Keratinocyte (primary cell): ENCODE measurements around the gene ALDH3A2. TPM values are rescaled to one million over a fixed set of nuclear protein-coding genes. Genes with fewer than 3 reads are reported as not detected.

Experiments used
- DNase-seq: peaks from one replicate; pipeline ENCODE4 v3.0.0-alpha.2; 2011; ENCODE audit warnings: low read depth, missing footprints, low spot score
- FAIRE-seq: peaks from 2 replicates; lab custom pipeline; 2011; peaks lifted over from hg19 to GRCh38; lab: Jason Lieb, UNC
- H2AFZ ChIP-seq: 2 replicates; pipeline ENCODE4 v1.6.0; 2012; ENCODE audit warnings: low read length, control low read depth, inconsistent platforms; ENCODE audit not compliant: control insufficient read depth
- H3K27ac ChIP-seq: 2 replicates; pipeline ENCODE4 v1.5.1; 2011; ENCODE audit warnings: low read length; ENCODE audit not compliant: control insufficient read depth, insufficient read depth
- H3K27me3 ChIP-seq: 3 replicates; pipeline ENCODE4 v1.6.0; 2011; ENCODE audit warnings: low read length; ENCODE audit not compliant: control insufficient read depth, insufficient read depth; ENCODE audit errors: extremely low read depth
- H3K36me3 ChIP-seq, 2 experiments: 2 replicates in 1 of 2; 3 replicates in 1 of 2; pipeline ENCODE4 v1.5.1; 2011; ENCODE audit warnings: low read length in 2 of 2, mild to moderate bottlenecking in 1 of 2; ENCODE audit not compliant: control insufficient read depth in 2 of 2, insufficient read depth in 2 of 2; ENCODE audit errors: extremely low read depth in 1 of 2
- H3K4me1 ChIP-seq: 3 replicates; pipeline ENCODE4 v1.5.1; 2011; ENCODE audit warnings: low read length; ENCODE audit not compliant: control insufficient read depth, insufficient read depth; ENCODE audit errors: extremely low read depth
- H3K4me2 ChIP-seq: 3 replicates; pipeline ENCODE4 v1.6.0; 2011; ENCODE audit warnings: low read depth, low read length; ENCODE audit not compliant: control insufficient read depth, insufficient read depth; ENCODE audit errors: extremely low read depth
- H3K4me3 ChIP-seq, 3 experiments: fragments of 200-600 bp in 1 of 3; sonication (generic) in 1 of 3; 2 replicates in 2 of 3; 3 replicates in 1 of 3; pipeline ENCODE4 v1.5.1; 2011 to 2016; ENCODE audit warnings: low read length in 3 of 3, mild to moderate bottlenecking in 3 of 3, control low read depth in 2 of 3, inconsistent platforms in 1 of 3, low read depth in 1 of 3, mixed read lengths in 1 of 3, mixed run types in 1 of 3, moderate library complexity in 1 of 3; ENCODE audit not compliant: control insufficient read depth in 2 of 3, insufficient read depth in 2 of 3; ENCODE audit errors: extremely low read depth in 1 of 3
- H3K79me2 ChIP-seq: 2 replicates; pipeline ENCODE4 v1.6.0; 2012; ENCODE audit warnings: low read length; ENCODE audit not compliant: control insufficient read depth, insufficient read depth
- H3K9ac ChIP-seq: 3 replicates; pipeline ENCODE4 v1.6.0; 2011; ENCODE audit warnings: low read length; ENCODE audit not compliant: control insufficient read depth, insufficient read depth; ENCODE audit errors: extremely low read depth
- H3K9me1 ChIP-seq: 3 replicates; pipeline ENCODE4 v1.6.0; 2011; ENCODE audit warnings: low read length; ENCODE audit not compliant: control insufficient read depth, insufficient read depth; ENCODE audit errors: extremely low read depth
- H3K9me3 ChIP-seq: 2 replicates; pipeline ENCODE4 v1.5.1; 2012; ENCODE audit warnings: low read depth, low read length; ENCODE audit not compliant: control insufficient read depth
- H4K20me1 ChIP-seq: 3 replicates; pipeline ENCODE4 v1.6.0; 2011; ENCODE audit warnings: low read length; ENCODE audit not compliant: control insufficient read depth, insufficient read depth; ENCODE audit errors: extremely low read depth
- EZH2 ChIP-seq: IDR thresholded peaks from one replicate; pipeline ENCODE4 v1.6.1; 2012; ENCODE audit warnings: inconsistent platforms, mild to moderate bottlenecking, low read length, moderate library complexity
- dilution Hi-C: fragments of 300-500 bp; cut with MboI; formaldehyde crosslinking; loops from one replicate; pipeline ENCODE4 v1.7.0; 2020; ENCODE audit warnings: low sequenced_read_pairs; ENCODE audit not compliant: extremely low pct_ligation_motif_present
- polyA plus RNA-seq, 5 experiments: library from polyadenylated mRNA; depleted of rRNA in 3 of 5; stranded (reverse) in 3 of 5; stranded (forward) in 1 of 5; unstranded in 1 of 5; fragments of >200 nt; gene quantifications; 1 replicate in 1 of 5; 2 replicates in 3 of 5; 3 replicates in 1 of 5; pipeline versions ENCODE4 v1.2.1 to v1.2.3, GENCODE V29; 2011 to 2012; ENCODE audit warnings: missing spikeins in 2 of 5, low read depth in 1 of 5, low replicate concordance in 1 of 5
- TF ChIP-seq, protein P1 (sequence below), 3 experiments: IDR thresholded peaks in 1 of 3; conservative IDR thresholded peaks in 1 of 3; optimal IDR thresholded peaks in 1 of 3; 2 replicates in 2 of 3; 3 replicates in 1 of 3; pipeline versions ENCODE3 to v1.5.1; 2011; ENCODE audit warnings: low read length in 3 of 3, mild to moderate bottlenecking in 3 of 3, moderate library complexity in 2 of 3, control low read depth in 1 of 3, inconsistent platforms in 1 of 3; ENCODE audit not compliant: insufficient read depth in 2 of 3; ENCODE audit errors: extremely low read depth in 1 of 3

The ALDH3A2 gene
- polyA plus RNA-seq, 1 donor (not counting 4 experiments of a cell fraction or from before 2014, with no cell fraction given) = 77.6 TPM

DNA sequence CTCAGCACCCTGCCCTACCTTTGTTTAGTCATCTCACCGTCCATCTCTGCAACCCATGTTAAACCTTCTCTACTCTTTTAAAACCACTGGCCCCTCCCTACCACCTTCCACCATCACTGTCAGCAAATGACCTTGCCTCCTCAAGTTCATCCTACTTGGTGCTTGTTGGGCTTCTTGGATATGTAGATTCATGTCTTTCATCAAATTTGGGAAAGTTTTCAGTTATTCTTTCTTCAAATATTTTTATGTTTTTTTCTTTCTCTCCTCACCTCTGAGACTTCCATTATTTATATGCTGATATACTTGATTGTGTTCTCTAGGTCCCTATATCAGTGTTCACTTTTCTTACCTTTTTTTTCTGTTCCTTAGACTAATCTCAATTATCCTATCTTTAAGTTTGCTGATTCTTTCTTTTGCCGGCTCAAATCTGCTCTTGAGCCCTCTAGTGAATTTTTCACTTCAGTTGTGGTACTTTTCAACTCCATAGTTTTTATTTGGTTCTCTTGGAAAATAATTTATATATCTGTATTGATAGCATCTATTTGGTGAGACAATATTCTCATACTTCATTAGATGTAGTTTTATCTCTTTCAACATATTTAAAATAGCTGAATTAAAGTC lies 28.7 kb upstream of the ALDH3A2 start:
- dilution Hi-C loops = no loop called here

DNA sequence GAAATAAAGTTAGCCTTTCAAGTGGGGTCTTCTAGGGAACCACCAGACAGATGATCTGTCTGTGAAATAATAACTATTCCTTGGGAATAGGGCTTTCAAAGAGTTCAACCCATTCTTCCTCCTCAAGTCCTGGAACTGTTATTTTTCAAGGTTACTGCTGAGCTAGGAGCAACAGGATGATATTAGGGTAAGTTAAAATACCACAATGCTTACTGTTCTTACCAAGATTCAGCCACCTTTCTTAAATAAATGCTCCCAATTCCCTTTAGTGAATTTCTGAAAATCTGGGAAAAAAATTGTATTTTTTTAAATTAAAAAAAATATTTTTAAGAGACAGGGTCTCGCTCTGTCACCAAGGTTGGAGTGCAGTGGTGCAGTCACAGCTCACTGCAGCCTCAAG lies 26.9 kb upstream of the ALDH3A2 start:
- no peaks in the 10 kb centered on the region for H3K36me3 ChIP-seq
- TF ChIP-seq EZH2 = no peak
- TF ChIP-seq, protein P1, sequence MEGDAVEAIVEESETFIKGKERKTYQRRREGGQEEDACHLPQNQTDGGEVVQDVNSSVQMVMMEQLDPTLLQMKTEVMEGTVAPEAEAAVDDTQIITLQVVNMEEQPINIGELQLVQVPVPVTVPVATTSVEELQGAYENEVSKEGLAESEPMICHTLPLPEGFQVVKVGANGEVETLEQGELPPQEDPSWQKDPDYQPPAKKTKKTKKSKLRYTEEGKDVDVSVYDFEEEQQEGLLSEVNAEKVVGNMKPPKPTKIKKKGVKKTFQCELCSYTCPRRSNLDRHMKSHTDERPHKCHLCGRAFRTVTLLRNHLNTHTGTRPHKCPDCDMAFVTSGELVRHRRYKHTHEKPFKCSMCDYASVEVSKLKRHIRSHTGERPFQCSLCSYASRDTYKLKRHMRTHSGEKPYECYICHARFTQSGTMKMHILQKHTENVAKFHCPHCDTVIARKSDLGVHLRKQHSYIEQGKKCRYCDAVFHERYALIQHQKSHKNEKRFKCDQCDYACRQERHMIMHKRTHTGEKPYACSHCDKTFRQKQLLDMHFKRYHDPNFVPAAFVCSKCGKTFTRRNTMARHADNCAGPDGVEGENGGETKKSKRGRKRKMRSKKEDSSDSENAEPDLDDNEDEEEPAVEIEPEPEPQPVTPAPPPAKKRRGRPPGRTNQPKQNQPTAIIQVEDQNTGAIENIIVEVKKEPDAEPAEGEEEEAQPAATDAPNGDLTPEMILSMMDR (optimal IDR thresholded peaks at IDR 0.05 in 1 of 3, IDR thresholded peaks at IDR 0.05 in 1 of 3, conservative IDR thresholded peaks at IDR 0.05 in 1 of 3; ENCODE audit: extremely low read depth in 1 of 3, insufficient read depth in 2 of 3, low read length in 3 of 3) = no peak
- H3K4me3 ChIP-seq = no peak overlapping the region
- no peak overlapping the region for H2AFZ ChIP-seq
- DNase-seq (no peak), FAIRE-seq (no peak)
- H3K9me1 ChIP-seq = no peaks in the 10 kb centered on the region
- H3K9me3 ChIP-seq = peaks cover 7% of the 10 kb centered on the region
- H4K20me1 ChIP-seq = no peaks in the 10 kb centered on the region
- dilution Hi-C loops = no loop called here
- H3K79me2 ChIP-seq = no peaks in the 10 kb centered on the region
- H3K27ac ChIP-seq = no peak overlapping the region
- no peaks in the 10 kb centered on the region for H3K27me3 ChIP-seq
- H3K4me2 ChIP-seq = no peak overlapping the region
- H3K4me1 ChIP-seq = no peaks in the 10 kb centered on the region
- H3K9ac ChIP-seq = no peak overlapping the region

More for the DNA sequence above, 28.7 kb upstream of the ALDH3A2 start:
- DNase-seq (no peak), FAIRE-seq (no peak)
- no peak overlapping the region for H3K27ac ChIP-seq
- H3K9me3 ChIP-seq = peaks cover 7% of the 10 kb centered on the region
- H3K9me1 ChIP-seq = no peaks in the 10 kb centered on the region
- H3K4me3 ChIP-seq = no peak overlapping the region
- H3K4me1 ChIP-seq = no peaks in the 10 kb centered on the region
- no peaks in the 10 kb centered on the region for H3K36me3 ChIP-seq
- H4K20me1 ChIP-seq = no peaks in the 10 kb centered on the region
- no peak overlapping the region for H3K4me2 ChIP-seq
- no peak overlapping the region for H3K9ac ChIP-seq
- no peaks in the 10 kb centered on the region for H3K27me3 ChIP-seq
- no peak for TF ChIP-seq EZH2
- TF ChIP-seq, protein P1 (optimal IDR thresholded peaks at IDR 0.05 in 1 of 3, IDR thresholded peaks at IDR 0.05 in 1 of 3, conservative IDR thresholded peaks at IDR 0.05 in 1 of 3; ENCODE audit: extremely low read depth in 1 of 3, insufficient read depth in 2 of 3, low read length in 3 of 3) = no peak
- H3K79me2 ChIP-seq = no peaks in the 10 kb centered on the region
- no peak overlapping the region for H2AFZ ChIP-seq
